Gastroesophageal sphincter (tissue), 3 donors: ENCODE results near the gene KRIT1.

ENCODE experiments used
- EP300 ChIP-seq: sonication (generic); formaldehyde crosslinking; IDR thresholded peaks from one replicate; pipeline ENCODE4 v1.6.1; 2017; ENCODE audit warnings: antibody characterized with exemption, mild to moderate bottlenecking
- POLR2AphosphoS5 ChIP-seq: sonication (generic); formaldehyde crosslinking; IDR thresholded peaks from one replicate; pipeline ENCODE4 v1.6.1; 2017; ENCODE audit warnings: antibody characterized with exemption
- TF ChIP-seq, protein P1 (sequence below), 4 experiments: fragments of 200-600 bp in 2 of 4; fragments of 450-650 bp in 2 of 4; sonication (generic) in 1 of 4; IDR thresholded peaks; one replicate each; pipeline ENCODE4 v1.5.1; 2017 to 2019; ENCODE audit warnings: antibody characterized with exemption in 4 of 4, mild to moderate bottlenecking in 2 of 4, moderate library complexity in 2 of 4

DNA sequence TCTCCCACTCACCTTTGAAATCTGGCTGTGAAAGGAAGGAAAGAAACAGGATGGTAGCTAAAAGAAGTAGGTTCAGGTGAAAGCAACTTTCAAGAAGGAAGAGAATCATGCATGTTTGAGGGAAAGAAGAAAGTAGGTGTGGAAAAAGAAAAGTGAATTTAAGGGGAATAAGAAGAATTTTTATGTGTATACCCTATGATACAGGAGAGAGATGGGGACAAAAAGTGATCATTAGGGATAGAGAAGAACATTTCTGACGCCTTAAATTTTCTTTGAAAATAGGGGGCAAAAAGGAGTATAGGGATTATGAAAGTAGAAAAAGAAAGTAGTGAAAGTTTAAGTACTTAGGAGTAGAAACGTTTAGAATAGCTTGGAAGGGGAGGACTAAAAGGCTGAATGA lies 15.2 kb downstream of the KRIT1 start:
- TF ChIP-seq, protein P1, sequence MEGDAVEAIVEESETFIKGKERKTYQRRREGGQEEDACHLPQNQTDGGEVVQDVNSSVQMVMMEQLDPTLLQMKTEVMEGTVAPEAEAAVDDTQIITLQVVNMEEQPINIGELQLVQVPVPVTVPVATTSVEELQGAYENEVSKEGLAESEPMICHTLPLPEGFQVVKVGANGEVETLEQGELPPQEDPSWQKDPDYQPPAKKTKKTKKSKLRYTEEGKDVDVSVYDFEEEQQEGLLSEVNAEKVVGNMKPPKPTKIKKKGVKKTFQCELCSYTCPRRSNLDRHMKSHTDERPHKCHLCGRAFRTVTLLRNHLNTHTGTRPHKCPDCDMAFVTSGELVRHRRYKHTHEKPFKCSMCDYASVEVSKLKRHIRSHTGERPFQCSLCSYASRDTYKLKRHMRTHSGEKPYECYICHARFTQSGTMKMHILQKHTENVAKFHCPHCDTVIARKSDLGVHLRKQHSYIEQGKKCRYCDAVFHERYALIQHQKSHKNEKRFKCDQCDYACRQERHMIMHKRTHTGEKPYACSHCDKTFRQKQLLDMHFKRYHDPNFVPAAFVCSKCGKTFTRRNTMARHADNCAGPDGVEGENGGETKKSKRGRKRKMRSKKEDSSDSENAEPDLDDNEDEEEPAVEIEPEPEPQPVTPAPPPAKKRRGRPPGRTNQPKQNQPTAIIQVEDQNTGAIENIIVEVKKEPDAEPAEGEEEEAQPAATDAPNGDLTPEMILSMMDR (IDR thresholded peaks at IDR 0.05): no peak
- TF ChIP-seq POLR2AphosphoS5: no peak
- TF ChIP-seq EP300: no peak
